ENCODE data around the gene ABCC1.
"Not testable (repeated sequence)": the region's sequence is repeated elsewhere in the genome, so short reads cannot be mapped to it uniquely, and the experiment has no call there.

ABCC1 gene

GRCh38 chr16:16166949-16167348 is 217.5 kb downstream of the ABCC1 start:
- DNase-seq: no peak

- no peak for DNase-seq
Measured at GRCh38 chr16:16167927-16168326, 218.5 kb downstream of the ABCC1 start.

DNA sequence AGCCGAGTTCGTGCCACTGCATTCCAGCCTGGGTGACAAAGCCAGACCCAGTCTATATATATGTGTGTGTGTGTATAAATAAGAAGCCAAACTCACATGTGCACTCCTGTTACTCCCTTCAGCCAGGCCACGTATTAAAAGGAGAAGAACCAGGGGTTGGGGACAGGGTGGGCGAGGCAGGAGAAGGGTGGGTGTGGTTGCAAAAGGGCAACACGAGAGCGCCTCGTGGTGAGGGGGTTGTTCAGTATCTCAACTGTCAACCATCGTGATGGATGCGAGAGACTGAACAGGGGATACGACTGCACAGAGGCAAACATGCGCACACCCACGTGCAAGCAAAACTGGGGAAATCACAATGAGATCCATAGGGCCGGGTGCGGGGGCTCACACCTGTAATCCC is 219.0 kb downstream of the ABCC1 start:
- no peak for DNase-seq

DNA sequence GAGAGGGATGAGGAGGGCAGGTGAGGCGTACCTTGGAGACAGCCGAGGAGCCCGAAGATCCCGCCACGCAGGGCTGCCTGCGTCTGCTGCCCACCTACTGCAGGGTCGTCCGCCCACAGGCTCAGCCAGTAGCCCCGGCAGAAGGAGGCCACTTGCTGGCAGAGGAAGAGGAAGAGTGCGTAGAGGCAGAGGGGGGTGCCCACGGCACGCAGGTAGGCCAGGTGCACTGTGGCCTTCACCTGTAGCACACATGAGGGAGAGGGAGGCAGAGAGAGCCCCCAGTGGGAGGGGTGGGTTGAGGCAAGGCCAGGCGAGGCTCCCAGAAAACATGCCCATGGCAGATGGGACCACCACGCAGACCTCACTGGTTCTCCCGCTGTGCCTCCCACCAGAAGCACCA is 220.2 kb downstream of the ABCC1 start:
- no peak for DNase-seq

DNA sequence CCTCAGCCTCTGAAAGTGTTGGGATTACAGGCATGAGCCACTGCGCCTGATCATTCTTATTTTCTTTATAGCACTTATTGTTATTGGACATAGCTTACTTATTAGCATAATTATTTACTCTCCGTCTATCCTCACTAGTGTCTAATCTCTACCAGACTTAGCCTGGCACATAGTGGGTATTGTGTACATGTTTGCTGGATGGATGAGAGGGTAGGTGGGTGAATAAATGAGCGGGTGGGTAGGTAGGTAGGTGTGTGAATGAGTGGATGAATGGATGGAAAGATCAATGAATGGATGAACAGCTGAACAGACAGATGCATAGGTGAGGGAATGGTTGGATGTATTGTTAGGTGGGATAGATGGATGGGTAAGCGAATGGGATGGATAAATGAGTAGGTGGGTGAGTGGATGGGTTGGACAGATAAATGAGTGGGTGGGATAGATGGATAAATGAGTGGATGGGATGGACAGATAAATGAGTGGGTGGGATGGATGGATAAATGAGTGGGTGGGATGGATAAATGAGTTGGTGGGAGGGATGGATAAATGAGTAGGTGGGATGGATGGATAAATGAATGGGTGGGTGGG is 222.0 kb downstream of the ABCC1 start:
- DNase-seq: no peak

- no peak for DNase-seq
Measured at GRCh38 chr16:16172991-16173390, 223.6 kb downstream of the ABCC1 start.

- DNase-seq: no peak
Measured at GRCh38 chr16:16175296-16175695, 225.9 kb downstream of the ABCC1 start.

DNA sequence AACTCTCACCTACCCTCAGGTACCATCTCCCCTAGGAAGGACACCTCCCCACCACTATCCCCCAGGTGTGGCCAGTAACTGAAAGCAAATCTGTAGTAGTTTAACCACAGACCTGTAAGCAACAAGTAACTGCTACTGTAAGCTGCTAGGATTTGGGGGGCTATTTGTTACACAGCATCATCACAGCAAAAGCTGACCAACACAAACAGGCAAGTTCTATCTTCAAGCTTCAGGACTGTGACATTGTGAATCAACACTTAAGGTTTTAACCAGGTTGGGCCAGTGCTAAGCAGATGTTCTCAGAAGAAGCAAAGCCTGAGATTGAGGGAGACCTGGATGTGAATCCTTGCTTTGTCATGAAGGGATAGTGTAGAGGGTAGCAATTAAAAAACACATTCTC is 226.9 kb downstream of the ABCC1 start:
- DNase-seq: no peak

DNA sequence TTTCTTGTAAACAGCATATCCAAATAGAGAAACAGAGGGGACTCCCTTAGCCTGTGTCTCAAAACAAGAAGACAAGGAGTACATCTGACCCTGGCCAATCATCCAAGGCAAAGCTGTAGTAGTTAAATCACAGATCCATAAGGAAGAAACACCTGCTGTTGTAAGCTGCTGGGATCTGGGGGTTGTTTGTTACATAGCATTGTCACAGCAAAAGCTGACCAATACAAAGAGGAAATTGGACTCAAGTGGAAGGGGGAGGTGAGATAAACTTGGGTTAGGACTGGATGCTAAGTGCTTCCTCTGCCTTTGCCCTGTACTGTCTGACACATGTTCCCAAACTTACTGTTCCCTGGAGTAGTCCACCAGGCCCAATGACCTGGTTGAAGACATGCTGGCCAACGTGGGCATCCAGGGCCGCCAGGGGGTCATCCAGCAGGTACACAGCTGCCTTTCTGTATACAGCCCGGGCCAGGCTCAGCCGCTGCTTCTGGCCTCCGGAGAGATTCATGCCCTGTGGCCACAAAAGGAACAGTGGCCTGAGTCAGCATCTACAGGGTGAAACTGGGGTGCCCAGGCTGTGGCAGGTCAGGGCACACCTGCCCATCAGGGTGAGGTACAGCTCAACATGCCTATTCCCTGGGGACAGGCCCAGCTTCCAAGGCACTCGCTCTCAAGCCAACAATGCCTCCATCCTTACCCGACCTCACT is 229.2 kb downstream of the ABCC1 start:
- no peak for DNase-seq

DNA sequence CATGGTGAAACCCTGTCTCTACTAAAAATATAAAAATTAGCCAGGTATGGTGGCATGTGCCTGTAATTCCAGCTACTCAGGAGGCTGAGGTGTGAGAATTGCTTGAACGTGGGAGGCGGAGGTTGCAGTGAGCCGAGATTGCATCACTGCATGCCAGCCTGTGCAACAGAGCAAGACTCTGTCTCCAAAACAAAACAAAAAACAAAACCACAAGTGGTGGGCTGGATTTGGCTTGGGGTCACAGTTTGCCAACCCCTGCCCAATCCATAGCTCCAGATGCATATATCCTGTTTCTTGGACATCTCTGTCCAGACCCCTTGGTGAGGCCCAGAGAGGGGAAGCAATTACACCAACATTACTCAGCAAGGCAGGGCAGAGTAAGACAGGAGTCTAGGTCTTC is 232.3 kb downstream of the ABCC1 start:
- DNase-seq: not testable (repeated sequence)

DNA sequence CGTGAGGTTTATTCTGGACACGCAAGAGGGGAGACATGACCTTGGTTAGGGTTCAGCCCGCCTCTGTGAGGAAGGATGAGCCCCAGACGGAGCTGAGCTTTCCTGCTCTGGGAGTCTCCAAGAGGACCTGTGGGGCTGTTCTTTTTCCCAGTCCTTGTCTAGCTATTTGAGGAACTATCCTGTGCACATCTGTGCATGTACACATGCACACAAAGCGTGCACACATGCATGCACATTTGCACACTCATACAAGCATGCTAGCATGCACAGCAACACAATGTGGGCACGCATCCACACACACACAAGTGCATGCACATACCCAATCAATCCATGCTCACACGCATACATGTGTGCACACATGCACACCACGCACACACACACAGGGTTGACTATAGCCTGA is 233.5 kb downstream of the ABCC1 start:
- no peak for DNase-seq

- no peak for DNase-seq
Measured at GRCh38 chr16:16183562-16183961, 234.1 kb downstream of the ABCC1 start.

DNA sequence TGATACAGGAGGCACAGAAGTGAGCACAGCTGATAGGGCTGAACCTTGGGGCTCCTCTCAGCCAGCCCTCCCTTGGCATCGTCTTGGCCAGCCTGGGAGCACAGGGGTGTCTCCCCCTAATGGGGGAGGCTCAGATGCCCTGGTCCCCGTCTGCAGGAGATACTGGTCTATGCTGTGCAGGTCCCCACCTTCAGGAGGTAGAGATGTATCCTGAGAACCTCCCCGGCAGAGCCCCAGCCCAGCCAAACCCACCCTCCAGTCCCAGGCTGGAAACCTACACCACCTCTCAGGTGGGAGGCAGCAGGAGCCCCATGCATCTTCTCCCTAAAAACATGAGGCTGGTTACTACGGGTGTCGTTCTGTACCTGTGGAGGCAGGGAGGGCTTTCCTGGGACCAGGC is 235.2 kb downstream of the ABCC1 start:
- no peak for DNase-seq

DNA sequence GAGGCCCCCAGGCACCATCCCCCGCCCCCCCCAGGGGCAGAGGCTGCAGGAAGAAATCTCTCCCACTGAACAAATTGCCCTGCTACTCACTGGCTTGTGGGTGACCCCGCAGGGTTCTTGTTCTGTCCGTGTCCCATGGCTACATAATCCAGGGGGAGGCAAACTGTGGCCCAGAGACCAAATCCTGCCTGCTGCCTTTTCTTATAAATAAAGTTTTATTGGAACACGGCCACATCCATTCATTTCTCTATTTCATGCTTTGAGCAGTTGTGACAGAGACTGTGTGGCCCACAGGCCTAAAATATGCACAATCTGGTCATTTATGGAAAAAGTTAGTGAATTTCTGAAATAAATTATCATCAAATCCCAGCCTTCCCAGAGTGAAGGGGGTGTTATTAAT is 235.7 kb downstream of the ABCC1 start:
- DNase-seq: no peak

DNA sequence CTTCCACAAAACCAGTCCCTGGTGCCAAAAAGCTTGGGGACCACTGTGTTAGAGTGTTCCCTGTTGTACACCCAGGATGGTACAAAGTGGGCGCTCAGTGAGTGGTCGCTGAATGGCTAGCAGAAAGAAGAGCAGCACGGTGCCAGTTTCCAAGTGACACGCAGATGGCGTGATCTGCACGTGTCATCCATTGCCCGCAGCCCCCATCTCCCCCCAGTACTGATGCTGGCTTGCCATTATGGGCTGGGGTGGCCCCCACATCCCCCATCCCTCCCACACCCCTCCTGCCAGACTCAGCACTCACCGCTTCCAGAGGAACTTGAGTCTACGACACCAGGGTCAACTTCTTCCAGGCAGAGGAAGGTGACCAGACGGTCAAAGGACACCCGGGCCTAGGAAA is 237.4 kb downstream of the ABCC1 start:
- no peak for DNase-seq

DNA sequence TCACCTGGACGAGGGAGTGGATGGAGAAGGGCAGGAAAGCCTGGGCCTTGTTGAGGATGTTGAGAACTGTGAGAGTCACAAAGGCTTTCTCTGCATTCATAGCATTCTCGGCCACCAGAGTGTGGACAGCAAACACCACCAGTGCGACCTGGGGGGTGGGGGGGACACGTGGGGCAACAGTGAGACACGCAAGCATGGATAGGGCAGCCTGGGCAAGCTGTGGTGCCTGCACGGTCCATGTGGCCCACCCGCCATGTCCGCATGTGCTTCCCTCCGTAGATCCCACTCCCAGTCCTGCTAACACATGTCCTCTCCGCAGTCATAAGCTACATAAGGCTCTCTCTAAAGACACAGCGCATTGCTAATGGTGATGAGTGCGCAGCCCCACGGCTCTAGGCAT is 239.4 kb downstream of the ABCC1 start:
- no peak for DNase-seq

GRCh38 chr16:16189842-16190241 is 240.4 kb downstream of the ABCC1 start:
- no peak for DNase-seq

DNA sequence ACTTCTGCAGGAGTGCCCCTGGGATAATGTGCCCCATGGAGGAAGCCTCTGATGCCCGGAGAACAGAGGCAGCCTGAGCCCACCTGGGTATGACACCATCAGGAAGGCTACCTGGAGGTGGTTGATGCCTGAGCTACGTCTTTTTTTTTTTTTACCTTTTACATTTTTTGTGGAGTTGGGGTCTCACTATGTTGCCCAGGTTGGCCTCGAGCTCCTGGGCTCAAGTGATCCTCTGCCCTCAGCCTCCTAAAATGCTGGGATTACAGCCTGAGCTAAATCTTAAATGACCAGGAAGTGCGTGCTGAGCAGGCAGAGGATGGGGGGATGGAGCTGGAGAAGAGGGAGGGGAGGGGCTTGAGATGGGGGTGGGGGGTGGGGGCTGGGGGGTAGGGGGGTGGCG is 241.1 kb downstream of the ABCC1 start:
- DNase-seq: no peak

- not testable (repeated sequence) for DNase-seq
Measured at GRCh38 chr16:16190966-16191365, 241.6 kb downstream of the ABCC1 start.

DNA sequence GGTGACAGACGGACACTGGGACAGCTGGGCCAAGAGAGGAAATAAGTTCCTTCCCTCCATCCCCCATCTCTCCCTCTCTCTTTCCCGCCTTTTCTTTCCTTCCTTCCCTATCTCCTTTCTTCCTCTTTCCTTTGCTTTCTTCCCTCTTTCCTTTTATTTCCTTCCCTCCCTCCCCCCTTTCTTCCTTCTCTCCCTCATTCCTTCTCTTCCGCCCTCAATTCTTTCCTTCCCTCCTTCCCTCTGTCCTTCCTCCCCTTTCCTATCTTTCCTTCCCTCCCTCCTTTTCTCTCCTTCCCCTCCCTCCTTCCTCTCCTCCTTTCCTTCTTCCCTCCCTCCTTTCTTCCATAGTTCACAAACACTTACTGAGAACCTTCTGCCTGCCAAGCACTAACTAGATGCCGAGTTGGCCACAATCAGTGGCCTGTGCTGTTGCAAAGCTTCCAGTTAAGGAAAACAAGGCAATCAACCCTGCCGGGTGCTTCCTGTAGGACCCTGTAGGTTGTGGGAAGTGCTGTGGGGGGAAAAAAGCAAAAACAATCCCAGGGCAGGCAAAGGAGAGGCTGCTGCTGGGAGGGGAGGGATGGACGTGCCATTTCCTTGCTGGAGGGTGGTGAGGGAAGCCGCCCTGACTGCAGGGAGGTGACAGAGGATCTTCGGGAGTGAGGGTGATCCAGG is 242.2 kb downstream of the ABCC1 start:
- no peak for DNase-seq

Data from MV-4-11 (cell line).